Fibroblast of villous mesenchyme (primary cell): ENCODE measurements around the gene PLEKHH1. TPM values are rescaled to one million over a fixed set of nuclear protein-coding genes. Genes with fewer than 3 reads are reported as not detected.

Experiments used
- DNase-seq: peaks from one replicate; pipeline ENCODE4 v3.0.0-alpha.2; 2010; ENCODE audit warnings: low read depth
- H3K4me3 ChIP-seq: 2 replicates; pipeline ENCODE4 v1.5.1; 2011; ENCODE audit warnings: low read depth, mild to moderate bottlenecking, low read length
- total RNA-seq: library from RNA; depleted of rRNA; stranded (reverse); fragments of >200 nt; gene quantifications from 2 replicates; pipeline ENCODE4 v1.2.3, GENCODE V29; 2012
- TF ChIP-seq, protein P1 (sequence below): IDR thresholded peaks from 2 replicates; pipeline ENCODE4 v1.5.1; 2012; ENCODE audit warnings: low read depth, mild to moderate bottlenecking, low read length; ENCODE audit not compliant: insufficient read depth

PLEKHH1 gene
- total RNA-seq, 1 donor = 0.43 TPM

DNA sequence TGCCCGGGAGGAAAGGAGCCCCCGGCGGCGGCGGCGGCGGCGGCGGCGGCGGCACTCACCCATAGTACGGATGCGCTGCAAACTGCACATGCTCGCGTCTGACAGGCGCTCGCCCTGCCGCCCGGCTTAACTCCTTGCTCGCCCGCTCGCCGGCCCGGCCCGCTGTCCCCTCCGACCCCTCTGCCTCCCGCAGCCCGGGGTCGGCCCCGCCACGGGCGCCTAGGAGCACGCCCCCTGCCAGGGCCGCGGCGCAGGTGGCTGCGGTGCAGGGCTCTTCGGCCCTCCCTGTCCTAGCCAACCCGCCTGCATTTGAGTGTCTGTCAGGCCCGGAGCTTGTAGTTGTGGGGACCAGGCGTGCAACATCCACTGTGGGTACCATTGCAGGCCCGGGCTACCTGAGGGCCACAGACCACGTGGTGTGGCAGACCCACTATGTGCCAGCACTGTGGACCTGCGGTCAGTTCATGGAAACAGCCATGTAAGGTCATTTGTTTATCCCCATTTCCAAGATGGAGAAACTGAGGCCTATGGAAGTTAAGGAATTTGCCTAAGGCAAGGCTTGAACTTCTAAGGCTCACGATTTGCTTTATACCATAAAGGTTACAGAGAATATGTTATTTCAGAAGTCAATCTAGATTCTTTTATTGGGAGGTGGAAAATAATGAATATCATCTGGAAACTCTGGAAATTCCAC lies 17.6 kb upstream of the PLEKHH1 start:
- peak overlapping the region; percentile 69 for H3K4me3 ChIP-seq
- TF ChIP-seq, protein P1, sequence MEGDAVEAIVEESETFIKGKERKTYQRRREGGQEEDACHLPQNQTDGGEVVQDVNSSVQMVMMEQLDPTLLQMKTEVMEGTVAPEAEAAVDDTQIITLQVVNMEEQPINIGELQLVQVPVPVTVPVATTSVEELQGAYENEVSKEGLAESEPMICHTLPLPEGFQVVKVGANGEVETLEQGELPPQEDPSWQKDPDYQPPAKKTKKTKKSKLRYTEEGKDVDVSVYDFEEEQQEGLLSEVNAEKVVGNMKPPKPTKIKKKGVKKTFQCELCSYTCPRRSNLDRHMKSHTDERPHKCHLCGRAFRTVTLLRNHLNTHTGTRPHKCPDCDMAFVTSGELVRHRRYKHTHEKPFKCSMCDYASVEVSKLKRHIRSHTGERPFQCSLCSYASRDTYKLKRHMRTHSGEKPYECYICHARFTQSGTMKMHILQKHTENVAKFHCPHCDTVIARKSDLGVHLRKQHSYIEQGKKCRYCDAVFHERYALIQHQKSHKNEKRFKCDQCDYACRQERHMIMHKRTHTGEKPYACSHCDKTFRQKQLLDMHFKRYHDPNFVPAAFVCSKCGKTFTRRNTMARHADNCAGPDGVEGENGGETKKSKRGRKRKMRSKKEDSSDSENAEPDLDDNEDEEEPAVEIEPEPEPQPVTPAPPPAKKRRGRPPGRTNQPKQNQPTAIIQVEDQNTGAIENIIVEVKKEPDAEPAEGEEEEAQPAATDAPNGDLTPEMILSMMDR = no peak
- no peak for DNase-seq

DNA sequence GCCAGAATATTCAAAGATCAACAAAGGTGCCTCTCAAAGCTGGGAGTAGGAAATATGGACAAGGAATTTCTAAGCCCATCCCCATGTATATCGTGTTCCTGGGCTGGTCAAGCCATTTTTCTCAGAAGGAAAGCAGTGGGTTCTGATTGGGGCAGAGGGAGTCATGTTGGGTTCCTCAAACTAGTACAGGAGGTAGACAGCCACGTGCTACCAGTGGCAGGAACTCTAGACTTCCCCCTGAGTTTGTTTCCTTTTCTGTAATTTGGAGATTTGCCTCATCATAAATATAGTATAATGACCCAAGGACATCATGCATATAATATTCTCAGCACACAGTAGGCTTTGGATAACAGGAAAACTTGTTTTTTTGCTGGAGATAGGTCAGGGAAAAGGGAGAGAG lies 16.4 kb upstream of the PLEKHH1 start:
- TF ChIP-seq, protein P1 = no peak
- no peak for DNase-seq
- H3K4me3 ChIP-seq = no peak overlapping the region

DNA sequence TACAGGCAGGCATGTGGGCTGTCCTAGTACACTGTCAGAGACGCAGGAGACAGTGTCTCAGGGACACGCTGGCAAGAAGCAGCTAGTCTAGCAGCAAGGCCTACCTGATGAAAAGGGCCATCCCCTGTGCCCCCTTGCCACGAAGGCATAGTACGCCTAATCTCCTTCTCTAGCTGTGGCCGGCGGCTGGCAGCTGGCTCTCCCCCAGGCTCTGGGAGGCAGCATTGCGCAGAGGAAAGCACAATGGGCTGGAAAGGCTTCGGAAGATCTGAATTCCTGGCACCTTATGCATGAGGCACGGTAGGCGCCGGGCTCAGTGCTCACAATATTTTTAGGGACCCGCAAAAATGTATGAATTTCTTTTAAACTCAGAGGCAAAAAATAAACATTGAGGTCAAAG lies 16.0 kb upstream of the PLEKHH1 start:
- TF ChIP-seq, protein P1 = peak; percentile 8
- no peak for DNase-seq
- H3K4me3 ChIP-seq = no peak overlapping the region

DNA sequence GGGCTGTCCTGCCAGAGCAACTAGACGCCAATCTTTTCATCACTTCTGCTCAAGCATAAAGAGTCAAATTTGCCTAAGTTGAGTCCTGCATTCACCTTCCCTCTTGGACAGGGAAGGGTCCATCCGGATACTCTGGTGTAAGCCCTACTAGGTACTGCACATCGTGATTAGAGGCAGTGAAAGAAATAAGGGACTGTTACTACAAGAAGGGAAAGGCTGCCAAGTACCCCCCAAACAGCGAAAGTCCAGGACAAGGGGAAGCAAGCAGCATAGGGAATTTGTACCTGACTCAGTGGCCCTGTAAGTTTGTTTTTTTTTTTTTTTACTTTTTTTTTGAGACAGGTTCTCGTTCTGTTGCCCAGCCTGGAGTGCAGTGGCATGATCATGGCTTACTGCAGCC lies 13.7 kb upstream of the PLEKHH1 start:
- H3K4me3 ChIP-seq = no peak overlapping the region
- TF ChIP-seq, protein P1 = no peak
- DNase-seq = no peak

DNA sequence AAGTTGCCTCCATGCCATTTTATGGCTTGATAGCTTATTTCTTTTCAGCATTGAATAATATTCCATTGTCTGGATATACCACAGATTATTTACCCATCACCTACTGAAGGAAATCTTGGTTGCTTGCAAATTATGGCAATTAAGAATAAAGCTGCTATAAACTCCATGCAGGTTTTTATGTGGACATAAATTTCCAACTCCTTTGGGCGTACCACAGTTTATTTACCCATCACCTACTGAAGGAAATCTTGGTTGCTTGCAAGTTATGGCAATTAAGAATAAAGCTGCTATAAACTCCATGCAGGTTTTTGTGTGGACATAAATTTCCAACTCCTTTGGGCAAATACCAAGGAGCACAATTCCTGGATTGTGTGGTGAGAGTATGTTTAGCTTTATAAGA lies 12.6 kb upstream of the PLEKHH1 start:
- TF ChIP-seq, protein P1 = no peak
- H3K4me3 ChIP-seq = no peak overlapping the region

GRCh38 chr14:67522270-67522669 lies 10.8 kb upstream of the PLEKHH1 start:
- DNase-seq = no peak
- TF ChIP-seq, protein P1 = no peak

More for the DNA sequence above, 12.6 kb upstream of the PLEKHH1 start:
- no peak for DNase-seq

More at GRCh38 chr14:67522270-67522669, 10.8 kb upstream of the PLEKHH1 start:
- no peak overlapping the region for H3K4me3 ChIP-seq
